Gastroesophageal sphincter (tissue), 3 donors: Measurements from ENCODE around the gene CRHBP.

Experiments used
- EP300 ChIP-seq: sonication (generic); formaldehyde crosslinking; IDR thresholded peaks from one replicate; pipeline ENCODE4 v1.6.1; 2017; ENCODE audit warnings: antibody characterized with exemption, mild to moderate bottlenecking
- POLR2A ChIP-seq, 2 donors: fragments of 450-650 bp; IDR thresholded peaks; one replicate each; pipeline ENCODE4 v1.6.1; 2017; ENCODE audit warnings: antibody characterized with exemption in 2 of 2, mild to moderate bottlenecking in 2 of 2, moderate library complexity in 1 of 2
- TF ChIP-seq, protein P1 (sequence below), 4 experiments: fragments of 200-600 bp in 2 of 4; fragments of 450-650 bp in 2 of 4; sonication (generic) in 1 of 4; IDR thresholded peaks; one replicate each; pipeline ENCODE4 v1.5.1; 2017 to 2019; ENCODE audit warnings: antibody characterized with exemption in 4 of 4, mild to moderate bottlenecking in 2 of 4, moderate library complexity in 2 of 4

DNA sequence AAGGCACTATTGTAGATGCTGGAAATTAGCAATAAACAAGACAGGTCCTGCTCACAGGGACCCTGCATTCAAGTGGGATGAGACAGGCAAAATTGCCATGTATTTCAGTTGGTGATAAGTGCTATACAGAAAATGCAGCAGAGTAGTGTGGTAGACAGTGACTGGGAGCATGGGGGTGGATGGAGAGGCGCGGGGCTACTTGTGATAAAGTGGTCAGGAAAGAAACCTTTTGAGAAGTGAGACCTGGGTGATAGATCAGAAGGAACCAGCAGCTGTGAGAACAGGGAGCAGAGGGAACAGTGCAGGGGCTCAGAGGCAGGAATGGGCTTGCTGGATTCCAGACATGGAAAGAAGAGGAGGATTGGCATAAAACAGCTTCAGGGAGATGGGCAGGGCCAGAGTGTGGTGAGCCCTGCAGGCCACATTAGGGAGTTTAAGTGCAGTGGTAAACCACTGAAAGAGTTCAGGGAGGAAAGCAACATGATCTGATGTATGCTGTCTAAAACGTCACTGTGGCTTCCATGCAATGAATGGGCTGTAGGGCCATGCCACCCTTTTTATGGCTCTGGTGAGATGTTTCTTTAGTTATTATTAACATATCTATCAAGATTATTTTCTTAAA lies 7.3 kb downstream of the CRHBP start:
- no peak for TF ChIP-seq POLR2A (IDR thresholded peaks at IDR 0.05)
- no peak for TF ChIP-seq EP300
- TF ChIP-seq, protein P1, sequence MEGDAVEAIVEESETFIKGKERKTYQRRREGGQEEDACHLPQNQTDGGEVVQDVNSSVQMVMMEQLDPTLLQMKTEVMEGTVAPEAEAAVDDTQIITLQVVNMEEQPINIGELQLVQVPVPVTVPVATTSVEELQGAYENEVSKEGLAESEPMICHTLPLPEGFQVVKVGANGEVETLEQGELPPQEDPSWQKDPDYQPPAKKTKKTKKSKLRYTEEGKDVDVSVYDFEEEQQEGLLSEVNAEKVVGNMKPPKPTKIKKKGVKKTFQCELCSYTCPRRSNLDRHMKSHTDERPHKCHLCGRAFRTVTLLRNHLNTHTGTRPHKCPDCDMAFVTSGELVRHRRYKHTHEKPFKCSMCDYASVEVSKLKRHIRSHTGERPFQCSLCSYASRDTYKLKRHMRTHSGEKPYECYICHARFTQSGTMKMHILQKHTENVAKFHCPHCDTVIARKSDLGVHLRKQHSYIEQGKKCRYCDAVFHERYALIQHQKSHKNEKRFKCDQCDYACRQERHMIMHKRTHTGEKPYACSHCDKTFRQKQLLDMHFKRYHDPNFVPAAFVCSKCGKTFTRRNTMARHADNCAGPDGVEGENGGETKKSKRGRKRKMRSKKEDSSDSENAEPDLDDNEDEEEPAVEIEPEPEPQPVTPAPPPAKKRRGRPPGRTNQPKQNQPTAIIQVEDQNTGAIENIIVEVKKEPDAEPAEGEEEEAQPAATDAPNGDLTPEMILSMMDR (IDR thresholded peaks at IDR 0.05) = no peak
